ENCODE results near the gene RPL7A. TPM values are rescaled to one million over a fixed set of nuclear protein-coding genes. Genes with fewer than 3 reads are reported as not detected.
A peak's percentile ranks its signal among the peaks of the same experiment; 100 is the strongest.

RPL7A gene
- total and polyA plus RNA-seq, 2 of the 13 experiments (the other 11 are each of a cell fraction or from before 2014, with no cell fraction given), result 2,401 to 2,938 TPM

DNA sequence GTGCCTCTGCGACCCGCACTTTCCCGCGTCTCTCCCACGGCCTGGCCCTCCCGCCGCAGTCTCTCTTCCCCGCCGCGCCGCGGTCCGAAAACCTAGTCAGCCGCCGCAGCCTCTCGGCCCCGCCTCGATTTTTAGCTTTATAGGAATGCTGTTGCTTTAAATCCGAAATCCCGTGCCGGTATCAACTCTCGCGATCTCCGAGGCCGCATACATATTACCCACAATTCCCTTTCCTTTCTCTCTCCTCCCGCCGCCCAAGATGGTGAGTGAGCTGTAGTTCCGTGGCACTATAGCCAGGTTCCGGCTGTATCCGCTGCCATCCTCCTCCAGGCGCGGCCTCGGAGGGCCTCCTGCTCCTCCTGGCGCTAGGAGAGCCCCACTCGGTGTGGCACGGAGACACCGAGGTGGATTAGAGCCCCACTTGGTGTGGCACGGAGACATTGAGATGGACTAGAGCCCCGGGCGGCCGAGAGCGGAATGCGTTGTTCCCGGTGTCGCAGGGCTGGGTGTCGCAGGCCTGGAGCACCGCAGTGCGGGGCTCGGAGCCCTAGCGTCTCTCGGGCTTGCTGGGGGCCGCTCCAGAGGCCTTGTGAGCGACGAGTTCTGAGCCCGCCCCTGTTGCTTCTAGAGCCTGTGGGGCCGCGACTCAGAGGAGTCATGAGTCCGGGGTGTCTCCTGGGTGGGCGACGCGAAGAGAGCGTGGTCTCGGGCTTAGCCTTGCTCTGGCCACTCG is at the start of gene RPL7A, which contains the start of gene MED22 (continued):
- TF ChIP-seq, protein P1, sequence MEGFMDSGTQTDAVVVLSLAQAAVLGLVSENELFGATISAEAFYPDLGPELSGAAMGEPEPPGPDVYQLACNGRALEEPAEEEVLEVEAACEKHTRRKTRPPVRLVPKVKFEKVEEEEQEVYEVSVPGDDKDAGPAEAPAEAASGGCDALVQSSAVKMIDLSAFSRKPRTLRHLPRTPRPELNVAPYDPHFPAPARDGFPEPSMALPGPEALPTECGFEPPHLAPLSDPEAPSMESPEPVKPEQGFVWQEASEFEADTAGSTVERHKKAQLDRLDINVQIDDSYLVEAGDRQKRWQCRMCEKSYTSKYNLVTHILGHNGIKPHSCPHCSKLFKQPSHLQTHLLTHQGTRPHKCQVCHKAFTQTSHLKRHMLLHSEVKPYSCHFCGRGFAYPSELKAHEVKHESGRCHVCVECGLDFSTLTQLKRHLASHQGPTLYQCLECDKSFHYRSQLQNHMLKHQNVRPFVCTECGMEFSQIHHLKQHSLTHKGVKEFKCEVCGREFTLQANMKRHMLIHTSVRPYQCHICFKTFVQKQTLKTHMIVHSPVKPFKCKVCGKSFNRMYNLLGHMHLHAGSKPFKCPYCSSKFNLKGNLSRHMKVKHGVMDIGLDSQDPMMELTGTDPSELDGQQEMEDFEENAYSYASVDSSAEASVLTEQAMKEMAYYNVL (CRISPR knock-in tag; IDR thresholded peaks at IDR 0.05; ENCODE audit: borderline replicate concordance), result peak; percentile 46; the same call in 1 of the 2 replicates
- TF ChIP-seq, protein P2, sequence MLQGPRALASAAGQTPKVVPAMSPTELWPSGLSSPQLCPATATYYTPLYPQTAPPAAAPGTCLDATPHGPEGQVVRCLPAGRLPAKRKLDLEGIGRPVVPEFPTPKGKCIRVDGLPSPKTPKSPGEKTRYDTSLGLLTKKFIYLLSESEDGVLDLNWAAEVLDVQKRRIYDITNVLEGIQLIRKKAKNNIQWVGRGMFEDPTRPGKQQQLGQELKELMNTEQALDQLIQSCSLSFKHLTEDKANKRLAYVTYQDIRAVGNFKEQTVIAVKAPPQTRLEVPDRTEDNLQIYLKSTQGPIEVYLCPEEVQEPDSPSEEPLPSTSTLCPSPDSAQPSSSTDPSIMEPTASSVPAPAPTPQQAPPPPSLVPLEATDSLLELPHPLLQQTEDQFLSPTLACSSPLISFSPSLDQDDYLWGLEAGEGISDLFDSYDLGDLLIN (CRISPR knock-in tag; IDR thresholded peaks at IDR 0.05; ENCODE audit: borderline replicate concordance), result no peak
- TF ChIP-seq, protein P3, sequence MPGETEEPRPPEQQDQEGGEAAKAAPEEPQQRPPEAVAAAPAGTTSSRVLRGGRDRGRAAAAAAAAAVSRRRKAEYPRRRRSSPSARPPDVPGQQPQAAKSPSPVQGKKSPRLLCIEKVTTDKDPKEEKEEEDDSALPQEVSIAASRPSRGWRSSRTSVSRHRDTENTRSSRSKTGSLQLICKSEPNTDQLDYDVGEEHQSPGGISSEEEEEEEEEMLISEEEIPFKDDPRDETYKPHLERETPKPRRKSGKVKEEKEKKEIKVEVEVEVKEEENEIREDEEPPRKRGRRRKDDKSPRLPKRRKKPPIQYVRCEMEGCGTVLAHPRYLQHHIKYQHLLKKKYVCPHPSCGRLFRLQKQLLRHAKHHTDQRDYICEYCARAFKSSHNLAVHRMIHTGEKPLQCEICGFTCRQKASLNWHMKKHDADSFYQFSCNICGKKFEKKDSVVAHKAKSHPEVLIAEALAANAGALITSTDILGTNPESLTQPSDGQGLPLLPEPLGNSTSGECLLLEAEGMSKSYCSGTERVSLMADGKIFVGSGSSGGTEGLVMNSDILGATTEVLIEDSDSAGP (CRISPR knock-in tag; IDR thresholded peaks at IDR 0.05; ENCODE audit: borderline replicate concordance), result peak; percentile 100
- TF ChIP-seq ZNF430 (CRISPR knock-in tag; IDR thresholded peaks at IDR 0.05), result peak; percentile 94
- TF ChIP-seq, protein P4, sequence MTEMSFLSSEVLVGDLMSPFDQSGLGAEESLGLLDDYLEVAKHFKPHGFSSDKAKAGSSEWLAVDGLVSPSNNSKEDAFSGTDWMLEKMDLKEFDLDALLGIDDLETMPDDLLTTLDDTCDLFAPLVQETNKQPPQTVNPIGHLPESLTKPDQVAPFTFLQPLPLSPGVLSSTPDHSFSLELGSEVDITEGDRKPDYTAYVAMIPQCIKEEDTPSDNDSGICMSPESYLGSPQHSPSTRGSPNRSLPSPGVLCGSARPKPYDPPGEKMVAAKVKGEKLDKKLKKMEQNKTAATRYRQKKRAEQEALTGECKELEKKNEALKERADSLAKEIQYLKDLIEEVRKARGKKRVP (CRISPR knock-in tag; IDR thresholded peaks at IDR 0.05), result peak in 1 of 2 experiments; percentile 56; a peak in 1 of 4 replicates
- no peak for TF ChIP-seq PRPF4 (IDR thresholded peaks at IDR 0.05; ENCODE audit: low read depth, low read length, poor library complexity, severe bottlenecking)
- peak; percentile 75 for TF ChIP-seq ZFY (CRISPR knock-in tag; IDR thresholded peaks at IDR 0.05)
- peak; percentile 51; the same call in 1 of the 2 replicates for TF ChIP-seq RXRB (CRISPR knock-in tag; IDR thresholded peaks at IDR 0.05; ENCODE audit: borderline replicate concordance)
- TF ChIP-seq, protein P5, sequence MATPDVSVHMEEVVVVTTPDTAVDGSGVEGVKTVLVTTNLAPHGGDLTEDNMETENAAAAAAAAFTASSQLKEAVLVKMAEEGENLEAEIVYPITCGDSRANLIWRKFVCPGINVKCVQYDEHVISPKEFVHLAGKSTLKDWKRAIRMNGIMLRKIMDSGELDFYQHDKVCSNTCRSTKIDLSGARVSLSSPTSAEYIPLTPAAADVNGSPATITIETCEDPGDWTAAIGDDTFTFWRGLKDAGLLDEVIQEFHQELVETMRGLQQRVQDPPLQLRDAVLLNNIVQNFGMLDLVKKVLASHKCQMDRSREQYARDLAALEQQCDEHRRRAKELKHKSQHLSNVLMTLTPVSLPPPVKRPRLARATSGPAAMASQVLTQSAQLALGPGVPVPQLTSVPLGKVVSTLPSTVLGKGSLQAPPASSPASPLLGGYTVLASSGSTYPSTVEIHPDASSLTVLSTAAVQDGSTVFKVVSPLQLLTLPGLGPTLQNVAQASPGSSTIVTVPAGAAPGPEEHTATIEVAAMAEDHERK (CRISPR knock-in tag; IDR thresholded peaks at IDR 0.05; ENCODE audit: low read depth), result no peak
- TF ChIP-seq, protein P6, sequence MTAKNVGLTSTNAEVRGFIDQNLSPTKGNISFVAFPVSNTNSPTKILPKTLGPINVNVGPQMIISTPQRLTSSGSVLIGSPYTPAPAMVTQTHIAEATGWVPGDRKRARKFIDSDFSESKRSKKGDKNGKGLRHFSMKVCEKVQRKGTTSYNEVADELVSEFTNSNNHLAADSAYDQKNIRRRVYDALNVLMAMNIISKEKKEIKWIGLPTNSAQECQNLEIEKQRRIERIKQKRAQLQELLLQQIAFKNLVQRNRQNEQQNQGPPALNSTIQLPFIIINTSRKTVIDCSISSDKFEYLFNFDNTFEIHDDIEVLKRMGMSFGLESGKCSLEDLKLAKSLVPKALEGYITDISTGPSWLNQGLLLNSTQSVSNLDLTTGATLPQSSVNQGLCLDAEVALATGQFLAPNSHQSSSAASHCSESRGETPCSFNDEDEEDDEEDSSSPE (CRISPR knock-in tag; IDR thresholded peaks at IDR 0.05), result peak; percentile 71; the same call in 1 of the 2 replicates
- TF ChIP-seq ZSCAN30 (CRISPR knock-in tag; IDR thresholded peaks at IDR 0.05), result peak; percentile 23; the same call in 1 of the 2 replicates
- TF ChIP-seq SMAD3 (CRISPR knock-in tag; IDR thresholded peaks at IDR 0.05), result peak; percentile 69; the same call in 1 of the 2 replicates
- no peak for TF ChIP-seq ONECUT2 (CRISPR knock-in tag; IDR thresholded peaks at IDR 0.05)
- TF ChIP-seq HHEX (CRISPR knock-in tag; IDR thresholded peaks at IDR 0.05), result 0 out of 2 replicates have a peak, but pooled peaks have one; percentile 20
- no peak for TF ChIP-seq SIN3B (IDR thresholded peaks at IDR 0.05; ENCODE audit: low read length)
- TF ChIP-seq NFE2 (CRISPR knock-in tag; IDR thresholded peaks at IDR 0.05), result no peak
- peak; percentile 81; the same call in 1 of the 2 replicates for TF ChIP-seq SIN3A (IDR thresholded peaks at IDR 0.05; ENCODE audit: borderline replicate concordance, low read depth, low read length)
- no peak for TF ChIP-seq NONO (IDR thresholded peaks at IDR 0.05)
- TF ChIP-seq NONO (CRISPR knock-in tag; conservative IDR thresholded peaks at IDR 0.05), result peak; percentile 75; the same call in 1 of the 2 replicates

All from HepG2 (cell line).